CD4-positive, alpha-beta T cell treated with Interleukin-6 at 100 ng/mL for 8 hours (primary cell): ENCODE data around the gene RAB40A.
"Not testable (repeated sequence)": the region's sequence is repeated elsewhere in the genome, so short reads cannot be mapped to it uniquely, and the experiment has no call there.

Experiments used
- DNase-seq: peaks from one replicate; pipeline ENCODE4 v3.0.0-alpha.2; 2020; ENCODE audit warnings: mixed read lengths, low spot score

The RAB40A gene

GRCh38 chrX:103523605-103524004 lies 4.3 kb upstream of the RAB40A start:
- no peak for DNase-seq

DNA sequence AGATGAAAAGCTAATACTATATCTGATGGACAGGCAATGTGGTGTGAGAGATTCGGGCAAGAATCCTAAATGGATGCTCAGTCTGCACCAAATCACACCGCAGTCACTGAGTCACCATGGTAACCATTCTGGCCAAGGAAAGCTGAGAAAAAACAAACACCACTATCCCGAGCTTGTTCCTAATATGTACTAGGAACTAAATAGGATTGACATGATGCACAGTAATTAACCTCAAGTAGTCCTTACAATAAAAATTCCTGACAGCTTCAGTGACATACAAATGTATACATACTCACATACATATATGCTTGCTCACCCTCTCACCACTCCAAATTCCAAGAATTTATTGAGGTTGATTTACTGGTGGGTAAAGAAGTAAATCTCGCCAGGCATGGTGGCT lies 1.1 kb upstream of the RAB40A start:
- DNase-seq: no peak

DNA sequence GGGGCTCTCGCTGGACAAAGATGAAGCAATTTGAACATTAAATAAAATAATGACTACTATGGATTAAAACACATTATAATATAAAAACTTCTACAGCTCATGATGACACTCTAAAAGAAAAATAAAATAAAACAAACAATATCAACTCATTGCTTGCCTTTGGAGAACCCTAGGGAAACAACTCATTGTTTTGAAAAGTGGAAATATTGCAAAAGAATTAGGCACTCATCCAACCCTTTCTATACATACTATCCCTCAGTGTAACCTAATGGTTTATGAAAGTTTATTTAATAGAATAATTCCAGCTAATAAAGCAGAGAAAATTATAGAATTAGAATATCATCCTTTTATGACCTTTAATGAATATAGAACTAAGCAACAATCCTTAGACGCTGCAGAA lies 718 bp downstream of the RAB40A start:
- no peak for DNase-seq

DNA sequence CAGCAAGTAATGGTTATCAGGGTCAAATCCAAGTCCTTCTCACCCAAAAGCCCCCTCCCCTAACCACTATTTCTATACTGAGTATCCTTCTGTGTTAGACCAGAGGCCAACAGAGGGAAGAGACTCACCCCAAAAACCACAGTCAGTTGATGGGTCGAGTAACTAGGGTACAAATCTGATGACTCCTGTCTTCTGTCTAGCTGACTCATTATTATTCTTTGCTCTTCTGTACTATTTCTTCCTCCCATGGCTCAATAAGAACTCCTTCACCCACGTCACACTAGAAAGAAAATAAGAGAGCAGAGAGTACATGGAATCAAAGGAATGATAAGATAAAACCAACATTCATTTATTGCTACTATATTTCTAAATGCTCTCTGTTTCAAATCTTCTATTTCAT lies 2.0 kb downstream of the RAB40A start:
- no peak for DNase-seq

DNA sequence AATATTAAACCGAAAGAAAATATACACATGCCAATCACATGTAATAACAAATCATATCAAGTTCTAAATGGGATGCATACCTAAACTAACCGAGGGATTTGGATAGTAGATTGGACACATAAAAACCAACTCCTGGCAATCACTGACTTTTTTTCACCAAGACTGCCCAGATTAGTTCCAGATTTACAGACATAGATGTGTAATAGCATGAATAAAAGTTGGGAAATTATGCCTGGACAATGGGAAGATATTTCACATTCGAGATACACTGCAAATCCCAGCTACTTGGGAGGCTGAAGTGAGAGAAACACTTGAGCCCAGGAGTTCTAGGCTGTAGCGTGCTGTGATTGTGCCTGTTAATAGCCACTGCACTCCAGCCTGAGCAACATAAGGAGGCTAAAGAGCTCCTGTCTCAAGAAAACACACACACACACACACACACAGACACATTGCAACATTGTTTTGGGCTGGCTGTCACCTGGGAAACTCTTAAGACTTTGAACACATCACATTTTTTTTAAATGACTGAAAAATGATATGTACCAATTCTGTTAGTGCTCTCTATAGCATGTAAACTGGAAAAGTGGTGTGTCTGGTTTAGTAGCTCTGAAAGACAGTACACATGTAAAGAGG lies 5.7 kb downstream of the RAB40A start:
- no peak for DNase-seq

GRCh38 chrX:103513067-103513466 lies 6.2 kb downstream of the RAB40A start:
- DNase-seq: no peak

- DNase-seq: no peak
These were observed 9.3 kb downstream of the RAB40A start for GRCh38 chrX:103510031-103510430.

- no peak for DNase-seq
These were observed 15.5 kb downstream of the RAB40A start for GRCh38 chrX:103503853-103504207.

GRCh38 chrX:103503163-103503852 lies 16.0 kb downstream of the RAB40A start:
- DNase-seq: no peak

GRCh38 chrX:103498786-103499185 lies 20.5 kb downstream of the RAB40A start:
- no peak for DNase-seq

GRCh38 chrX:103495786-103496185 lies 23.5 kb downstream of the RAB40A start:
- DNase-seq: no peak

DNA sequence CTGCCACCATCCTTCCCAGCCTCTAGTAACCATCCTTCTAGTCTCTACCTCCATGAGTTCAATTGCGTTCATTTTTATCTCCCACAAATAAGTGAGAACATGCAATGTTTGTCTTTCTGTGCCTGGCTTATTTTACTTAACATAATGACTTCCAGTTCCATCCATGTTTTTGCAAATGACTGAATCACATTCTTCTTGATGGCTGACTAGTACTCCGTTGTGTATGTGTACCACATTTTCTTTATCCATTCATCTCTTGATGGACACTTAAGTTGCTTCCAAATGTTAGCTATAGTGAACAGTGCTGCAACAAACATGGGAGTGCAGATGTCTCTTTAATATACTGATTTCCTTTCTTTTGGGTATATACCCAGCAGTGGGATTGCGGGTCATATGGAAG lies 25.7 kb downstream of the RAB40A start:
- DNase-seq: not testable (repeated sequence)

DNA sequence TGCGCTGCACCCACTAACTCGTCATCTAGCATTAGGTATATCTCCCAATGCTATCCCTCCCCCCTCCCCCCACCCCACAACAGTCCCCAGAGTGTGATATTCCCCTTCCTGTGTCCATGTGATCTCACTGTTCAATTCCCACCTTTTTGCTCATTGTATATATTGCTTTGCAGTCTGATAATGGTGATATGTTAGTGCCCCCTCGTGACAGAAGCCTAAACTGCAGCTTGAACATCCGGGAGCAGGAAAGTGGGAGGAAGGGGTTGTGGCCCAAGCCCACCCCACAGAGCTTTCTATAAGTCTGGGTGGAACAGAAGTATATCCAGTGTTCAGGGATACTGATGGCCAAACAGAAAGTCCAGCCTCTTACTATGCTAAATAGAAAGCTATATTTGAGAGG lies 29.6 kb downstream of the RAB40A start:
- DNase-seq: peak; percentile 14

GRCh38 chrX:103488794-103489193 lies 30.5 kb downstream of the RAB40A start:
- DNase-seq: no peak

DNA sequence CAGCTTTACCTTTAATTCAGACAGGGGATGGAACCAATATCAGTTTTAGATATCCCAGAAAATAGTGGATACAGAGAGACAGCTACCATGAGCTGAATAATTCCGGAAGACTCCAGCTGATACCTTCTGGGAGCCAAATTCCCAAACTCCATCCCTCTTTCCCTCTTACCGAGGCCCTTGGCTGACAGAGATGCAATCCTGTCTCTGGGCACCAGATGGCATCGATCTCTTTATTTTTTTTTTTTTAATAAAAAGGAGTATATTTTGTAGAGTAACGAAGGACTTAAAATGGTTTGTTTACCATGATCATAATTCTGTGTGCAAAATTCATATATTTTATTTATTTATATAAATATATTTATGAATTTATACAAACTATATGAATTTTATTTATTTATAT lies 31.0 kb downstream of the RAB40A start:
- no peak for DNase-seq

DNA sequence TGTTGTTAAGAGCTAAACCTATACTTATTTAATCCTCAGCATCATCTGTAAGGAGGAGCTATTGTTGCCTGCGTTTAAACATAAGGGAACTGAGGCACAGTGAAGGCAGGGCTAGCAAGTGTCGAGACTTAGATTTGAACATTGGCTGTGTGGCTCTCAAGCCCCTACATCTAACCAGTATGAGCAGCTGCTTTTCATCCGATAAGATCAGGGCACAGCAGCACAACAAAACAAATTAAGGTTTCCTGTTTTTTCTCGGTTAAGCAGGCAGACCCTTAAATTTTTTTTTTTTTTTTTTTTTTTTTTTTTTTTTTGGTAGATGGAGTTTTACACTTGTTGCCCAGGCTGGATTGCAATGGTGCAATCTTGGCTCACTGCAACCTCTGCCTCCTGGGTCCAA lies 35.6 kb downstream of the RAB40A start:
- DNase-seq: peak; percentile 13

GRCh38 chrX:103480526-103480925 lies 38.8 kb downstream of the RAB40A start:
- DNase-seq: no peak

DNA sequence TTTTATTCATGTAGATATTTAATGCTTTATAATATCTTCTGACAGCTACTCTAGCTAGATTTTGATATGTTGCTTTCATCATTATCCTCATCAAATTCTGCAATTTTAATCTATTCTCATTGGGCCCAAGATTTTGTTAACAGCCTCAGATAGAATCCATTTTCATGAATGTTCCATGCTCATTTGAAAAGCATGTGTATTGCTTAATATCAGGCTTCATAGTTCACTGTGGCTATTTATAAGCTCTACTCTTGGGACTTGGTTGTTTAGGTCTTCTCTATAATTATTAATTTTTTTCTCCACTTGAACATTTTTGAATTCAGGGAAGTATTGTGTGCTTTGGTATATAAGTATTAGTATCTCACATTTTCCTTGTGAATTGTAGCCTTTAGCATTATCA lies 41.8 kb downstream of the RAB40A start:
- no peak for DNase-seq

DNA sequence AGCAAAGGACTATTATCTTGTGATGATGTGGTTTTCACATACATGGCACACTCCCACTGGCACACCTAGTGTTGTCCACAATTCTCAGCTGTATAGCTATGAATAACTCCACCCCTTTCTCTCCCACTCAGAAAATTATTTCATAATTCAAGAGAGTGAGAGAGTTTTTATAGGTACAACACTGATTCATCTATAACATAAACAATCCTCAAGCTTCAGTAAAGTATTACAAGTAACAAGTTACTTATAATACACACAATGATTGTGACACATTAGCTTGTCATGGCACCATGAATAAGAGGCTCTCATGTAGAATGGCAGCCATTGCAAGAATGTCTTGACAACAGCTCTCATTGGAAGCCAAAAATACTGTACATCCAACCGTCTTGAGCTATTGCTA lies 43.9 kb downstream of the RAB40A start:
- no peak for DNase-seq

GRCh38 chrX:103469977-103470376 lies 49.3 kb downstream of the RAB40A start:
- not testable (repeated sequence) for DNase-seq

DNA sequence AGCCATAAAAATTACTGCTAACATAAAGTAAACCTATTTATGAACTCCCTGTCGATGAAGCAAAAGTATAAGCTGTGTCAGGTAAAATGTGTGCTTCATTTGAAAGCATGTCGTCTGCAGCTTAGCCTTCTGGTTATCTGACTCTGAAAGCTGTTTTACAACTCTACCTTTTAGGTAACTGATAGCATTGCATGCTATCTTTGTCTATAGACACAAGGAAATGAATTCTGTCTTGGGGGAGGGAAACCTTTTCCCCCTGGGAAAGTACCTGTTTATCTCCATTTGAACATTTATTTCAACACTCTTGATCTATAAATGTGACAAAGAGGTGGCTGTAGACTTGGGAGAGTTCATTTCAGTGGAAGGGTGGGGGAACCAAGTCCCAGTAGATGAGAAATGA lies 51.4 kb downstream of the RAB40A start:
- DNase-seq: no peak

DNA sequence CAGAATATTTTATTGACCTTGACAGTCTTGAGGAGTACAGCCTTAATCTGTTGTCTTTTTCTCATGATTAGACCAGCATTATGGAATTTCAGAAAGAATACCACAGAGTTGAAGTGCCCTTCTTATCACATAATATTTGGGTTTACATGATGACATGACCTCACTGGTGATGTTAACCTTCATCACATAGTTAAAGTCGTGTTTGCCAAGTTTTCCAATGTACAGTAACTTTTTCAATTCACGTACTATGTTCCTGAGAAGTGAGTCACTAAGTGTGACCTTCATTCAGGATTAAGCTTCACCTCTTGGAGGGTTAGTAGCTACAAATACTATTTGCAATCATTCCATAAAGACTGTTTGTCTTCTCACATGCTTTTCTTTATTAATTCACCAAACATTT lies 52.1 kb downstream of the RAB40A start:
- no peak for DNase-seq

DNA sequence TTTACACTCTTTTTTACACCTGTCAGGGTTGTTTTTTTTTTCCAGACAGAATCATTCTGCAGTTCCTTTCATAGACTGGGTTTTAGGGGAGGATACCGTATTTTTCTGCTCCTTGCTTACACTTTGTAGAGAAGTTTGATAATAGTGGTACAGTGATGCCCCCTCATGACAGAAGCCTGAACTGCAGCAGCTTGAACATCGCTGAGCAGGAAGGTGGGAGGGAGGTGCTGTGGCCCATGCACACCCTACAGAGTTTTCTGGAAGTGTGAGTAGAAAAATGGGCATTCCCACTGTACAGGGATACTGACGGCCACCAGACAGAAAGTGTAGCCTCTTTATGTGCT lies 54.5 kb downstream of the RAB40A start:
- peak; percentile 66 for DNase-seq

DNA sequence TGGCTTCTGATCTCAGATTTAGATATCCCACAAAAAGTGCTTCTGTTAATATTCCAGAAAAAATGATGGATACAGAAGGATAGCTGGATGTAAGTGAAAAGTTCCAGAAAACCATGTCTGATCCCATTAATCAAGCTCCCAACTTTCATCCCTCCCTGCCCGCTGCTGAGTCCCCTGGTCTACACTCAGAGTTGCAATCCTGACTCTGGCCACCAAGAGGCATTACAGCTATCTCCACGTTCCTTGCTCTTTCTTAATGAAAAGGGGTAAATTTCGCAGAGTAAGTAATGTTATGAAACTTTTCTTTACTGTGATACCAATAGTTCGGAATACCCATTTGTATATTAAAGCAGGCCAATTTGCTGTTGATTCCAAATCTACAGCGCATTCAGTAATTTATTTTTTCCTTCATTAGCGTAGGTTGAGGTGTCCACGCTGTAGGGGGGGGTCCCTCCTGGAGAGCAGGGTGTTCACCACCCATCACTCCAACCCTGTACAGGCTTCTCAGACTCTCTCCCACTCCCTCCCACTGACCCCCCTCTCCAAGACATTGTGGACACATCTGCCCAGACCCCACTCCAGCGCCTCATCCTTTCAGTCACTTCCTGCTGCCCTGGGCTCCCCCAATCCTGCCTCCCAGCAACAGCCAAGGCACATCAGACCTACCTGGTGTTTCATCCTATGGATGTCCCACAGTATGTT lies 55.1 kb downstream of the RAB40A start:
- peak; percentile 20 for DNase-seq
